Measurements from ENCODE around the gene SLC28A3. TPM values are rescaled to one million over a fixed set of nuclear protein-coding genes. Genes with fewer than 3 reads are reported as not detected.

The SLC28A3 gene
- total RNA-seq, 4 donors from 2014 or later: 0.32 to 25.6 (median 12.0) TPM

GRCh38 chr9:84303061-84303460 is 37.5 kb downstream of the SLC28A3 start:
- ATAC-seq (ENCODE audit: low FRiP score) (no peak), DNase-seq (ENCODE audit: low spot score) (no peak)
- TF ChIP-seq, protein P1, sequence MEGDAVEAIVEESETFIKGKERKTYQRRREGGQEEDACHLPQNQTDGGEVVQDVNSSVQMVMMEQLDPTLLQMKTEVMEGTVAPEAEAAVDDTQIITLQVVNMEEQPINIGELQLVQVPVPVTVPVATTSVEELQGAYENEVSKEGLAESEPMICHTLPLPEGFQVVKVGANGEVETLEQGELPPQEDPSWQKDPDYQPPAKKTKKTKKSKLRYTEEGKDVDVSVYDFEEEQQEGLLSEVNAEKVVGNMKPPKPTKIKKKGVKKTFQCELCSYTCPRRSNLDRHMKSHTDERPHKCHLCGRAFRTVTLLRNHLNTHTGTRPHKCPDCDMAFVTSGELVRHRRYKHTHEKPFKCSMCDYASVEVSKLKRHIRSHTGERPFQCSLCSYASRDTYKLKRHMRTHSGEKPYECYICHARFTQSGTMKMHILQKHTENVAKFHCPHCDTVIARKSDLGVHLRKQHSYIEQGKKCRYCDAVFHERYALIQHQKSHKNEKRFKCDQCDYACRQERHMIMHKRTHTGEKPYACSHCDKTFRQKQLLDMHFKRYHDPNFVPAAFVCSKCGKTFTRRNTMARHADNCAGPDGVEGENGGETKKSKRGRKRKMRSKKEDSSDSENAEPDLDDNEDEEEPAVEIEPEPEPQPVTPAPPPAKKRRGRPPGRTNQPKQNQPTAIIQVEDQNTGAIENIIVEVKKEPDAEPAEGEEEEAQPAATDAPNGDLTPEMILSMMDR (IDR thresholded peaks at IDR 0.05): no peak

- ATAC-seq (ENCODE audit: low FRiP score) (peak; percentile 35), DNase-seq (ENCODE audit: low spot score) (no peak)
- TF ChIP-seq, protein P1 (IDR thresholded peaks at IDR 0.05): no peak
These were observed 38.7 kb downstream of the SLC28A3 start for GRCh38 chr9:84301851-84302250.

- TF ChIP-seq, protein P1 (IDR thresholded peaks at IDR 0.05): no peak
These were observed 40.3 kb downstream of the SLC28A3 start for GRCh38 chr9:84300271-84300670.

GRCh38 chr9:84297162-84297821 is 43.3 kb downstream of the SLC28A3 start:
- DNase-seq (ENCODE audit: low spot score) (no peak), ATAC-seq (ENCODE audit: low FRiP score) (no peak)
- TF ChIP-seq, protein P1 (IDR thresholded peaks at IDR 0.05): no peak

More at GRCh38 chr9:84300271-84300670, 40.3 kb downstream of the SLC28A3 start:
- ATAC-seq (ENCODE audit: low FRiP score) (no peak), DNase-seq (ENCODE audit: low spot score) (no peak)

DNA sequence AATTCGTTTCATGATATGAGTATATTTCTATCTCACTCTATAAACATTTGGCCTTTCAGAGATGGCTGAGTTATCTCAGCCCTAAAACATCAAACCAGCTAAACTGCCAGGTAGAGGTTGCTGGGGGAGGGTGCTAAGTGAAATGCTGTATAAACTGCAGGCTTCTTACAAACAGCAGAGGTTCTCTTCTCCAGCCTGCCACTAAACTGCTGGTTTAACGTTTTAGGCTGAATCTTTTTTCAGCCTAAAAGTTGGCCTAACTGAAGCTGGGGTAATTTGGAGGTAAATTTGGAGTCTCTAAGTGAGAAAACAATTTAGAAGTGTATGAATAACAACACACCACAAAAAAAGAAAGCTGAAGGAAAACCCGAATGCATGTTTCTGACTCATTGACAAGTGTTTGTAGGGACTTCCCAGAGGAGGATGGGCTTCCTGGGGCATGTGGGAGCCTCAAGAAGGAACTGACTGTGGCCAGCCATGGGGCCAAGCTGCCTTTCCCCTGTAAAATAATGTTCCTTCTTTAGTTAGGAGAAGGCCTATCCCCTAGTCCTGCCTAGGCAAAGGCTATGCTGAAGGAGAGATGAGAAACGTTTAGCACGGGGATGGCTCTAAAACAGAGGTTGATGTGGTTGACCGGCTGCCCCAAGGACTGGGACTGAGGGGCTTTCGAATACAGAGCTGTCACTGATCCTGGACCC is 44.3 kb downstream of the SLC28A3 start:
- TF ChIP-seq, protein P1 (IDR thresholded peaks at IDR 0.05): no peak
- DNase-seq (ENCODE audit: low spot score) (no peak), ATAC-seq (ENCODE audit: low FRiP score) (peak; percentile 44)

DNA sequence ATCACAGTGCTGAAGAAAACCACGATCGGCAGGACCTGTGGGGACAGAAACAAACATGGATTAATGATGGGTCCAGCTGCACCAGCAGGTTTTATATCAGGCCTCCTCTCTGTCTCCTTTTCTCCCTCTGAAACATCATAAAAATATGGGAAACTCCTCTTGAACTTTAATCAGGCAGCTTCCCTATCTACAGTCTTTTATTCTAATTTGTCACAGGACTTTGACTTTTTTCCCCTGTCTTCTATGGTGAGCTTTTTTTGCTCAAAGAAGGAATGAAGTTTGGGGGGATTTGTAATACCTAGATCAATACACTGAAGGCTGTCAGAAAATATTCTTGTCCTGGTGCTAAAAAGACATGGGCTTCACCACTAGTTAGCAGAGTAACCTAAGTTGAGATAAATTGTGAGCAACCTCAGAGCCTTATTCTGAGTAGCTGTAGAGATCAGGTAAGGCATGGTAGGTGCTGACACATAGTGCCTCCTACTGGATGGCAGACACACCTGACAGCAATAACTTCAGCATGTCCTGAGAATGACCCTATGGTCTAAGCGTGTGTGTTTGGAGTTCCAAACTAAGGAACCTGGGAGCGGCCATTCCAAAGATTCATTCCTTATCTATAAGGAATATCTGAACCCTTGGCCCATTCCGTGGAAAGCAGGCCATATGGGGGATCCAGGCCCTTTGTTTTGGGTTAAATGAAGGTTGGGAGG is 46.2 kb downstream of the SLC28A3 start:
- ATAC-seq (ENCODE audit: low FRiP score) (no peak), DNase-seq (ENCODE audit: low spot score) (no peak)
- TF ChIP-seq, protein P1 (IDR thresholded peaks at IDR 0.05): no peak
